Activated naive CD4-positive, alpha-beta T cell treated with anti-CD3 and anti-CD28 coated beads, Interleukin-2, amount 50 U/mL, for 72 hours (primary cell): ENCODE results near the gene GNE. TPM values are rescaled to one million over a fixed set of nuclear protein-coding genes. Genes with fewer than 3 reads are reported as not detected.
A peak's percentile ranks its signal among the peaks of the same experiment; 100 is the strongest.

Source experiments
- ATAC-seq, 2 donors: fragments of 150-1000 bp; cut with Tn5 transposase; 2 replicates each; pipeline ENCODE4 v1.10.0; 2021; ENCODE audit warnings: mild to moderate bottlenecking in 2 of 2, moderate library complexity in 2 of 2
- DNase-seq, 2 donors: peaks; one replicate each; pipeline ENCODE4 v3.0.0; 2021 to 2022; ENCODE audit warnings: low spot score in 2 of 2
- H3K27ac Mint-ChIP-seq, 2 donors: one replicate each; pipeline ENCODE4 v1.8.0; 2022; ENCODE audit warnings: mild to moderate bottlenecking in 2 of 2, mixed read lengths in 2 of 2
- H3K36me3 Mint-ChIP-seq, 2 donors: one replicate each; pipeline ENCODE4 v1.8.0; 2022; ENCODE audit warnings: mixed read lengths in 2 of 2
- H3K9me3 Mint-ChIP-seq, 2 donors: one replicate each; pipeline ENCODE4 v1.8.0; 2022; ENCODE audit warnings: mixed read lengths in 2 of 2
- total RNA-seq, 2 donors: library from RNA; stranded (reverse); gene quantifications; one replicate each; pipeline ENCODE4 v1.2.3, GENCODE V29; 2022

GNE gene
- total RNA-seq, 2 donors from 2014 or later = 10.0 to 18.4 TPM

DNA sequence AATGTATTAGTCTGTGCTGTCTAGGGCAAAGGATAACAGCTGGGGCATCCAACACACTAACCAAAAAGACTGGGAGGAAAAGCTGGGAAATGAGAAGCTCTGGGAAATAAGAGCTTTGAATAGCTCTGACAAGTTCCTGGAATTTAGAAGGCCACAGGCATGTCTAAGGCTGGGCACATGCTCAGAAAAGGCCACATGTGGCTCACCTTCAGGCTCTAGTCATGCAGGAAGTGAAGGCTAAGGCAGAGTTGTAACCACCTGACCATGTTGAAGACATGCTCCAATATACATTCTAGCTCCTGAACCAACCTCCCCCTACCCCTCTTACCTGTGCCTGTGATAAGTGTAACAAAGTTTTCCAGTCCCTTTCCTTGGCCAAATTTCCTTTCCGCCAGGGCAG is 35.8 kb downstream of the GNE start:
- H3K27ac Mint-ChIP-seq = peak overlapping the region in 1 of 2 donors; percentile 61

GRCh38 chr9:36221667-36222066 is 36.6 kb downstream of the GNE start:
- Mint-ChIP-seq H3K27ac (peak overlapping the region in 1 of 2 donors; percentile 56), H3K36me3 (peaks cover 11 to 32% of the 10 kb centered on the region in 2 donors), H3K9me3 (no peaks in the 10 kb centered on the region)
- no peak for ATAC-seq
- DNase-seq = no peak

More for the DNA sequence above, 35.8 kb downstream of the GNE start:
- DNase-seq = no peak
- ATAC-seq = peak in 1 of 2 donors; percentile 26
- Mint-ChIP-seq H3K36me3 (peaks cover 17 to 37% of the 10 kb centered on the region in 2 donors), H3K9me3 (no peaks in the 10 kb centered on the region)

- DNase-seq = no peak
- ATAC-seq = peak; percentile 53 to 77
- Mint-ChIP-seq H3K36me3 (peaks cover 10 to 31% of the 10 kb centered on the region in 2 donors), H3K9me3 (no peaks in the 10 kb centered on the region), H3K27ac (peak overlapping the region; percentile 70 to 80)
These were observed 39.8 kb downstream of the GNE start for GRCh38 chr9:36218411-36218901.

- H3K36me3 Mint-ChIP-seq = peaks cover 6 to 30% of the 10 kb centered on the region in 2 donors
- ATAC-seq = peak in 1 of 2 donors; percentile 27
- H3K27ac Mint-ChIP-seq = peak overlapping the region; percentile 80 to 86
- DNase-seq = no peak
- no peaks in the 10 kb centered on the region for H3K9me3 Mint-ChIP-seq
These were observed 40.2 kb downstream of the GNE start for GRCh38 chr9:36218011-36218410.

DNA sequence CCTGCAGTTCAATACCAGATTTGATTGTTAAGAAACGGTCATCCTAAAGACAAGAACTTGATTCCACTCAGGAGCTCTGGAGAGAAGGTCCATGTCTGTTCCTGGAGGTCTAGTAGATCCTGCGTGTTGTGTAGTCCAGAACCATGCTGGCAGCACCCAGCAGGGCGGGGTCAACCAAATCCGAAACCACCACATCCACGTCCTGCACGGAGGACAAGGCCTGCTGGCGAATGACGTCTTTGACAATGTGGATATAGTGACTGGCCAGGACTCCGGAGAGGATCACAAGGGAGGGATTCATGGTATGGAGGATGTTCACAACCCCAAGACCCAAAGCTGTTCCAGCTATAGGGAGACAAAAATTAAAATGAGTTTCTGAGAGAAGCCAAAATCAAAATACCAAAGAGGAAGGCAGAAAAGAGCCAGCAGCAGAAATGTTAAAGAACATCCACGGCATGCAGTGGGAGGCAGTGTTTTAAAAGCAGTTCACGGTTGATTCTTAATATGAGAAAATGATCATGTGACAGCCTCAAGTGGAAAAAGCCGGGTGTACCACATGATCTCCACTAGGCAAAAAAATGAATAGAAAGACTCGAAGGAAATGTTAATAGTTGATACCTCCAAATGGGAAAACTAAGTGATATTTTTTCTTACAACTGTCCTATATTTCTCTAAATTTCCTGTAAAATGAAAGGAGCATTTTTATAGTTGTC is 40.8 kb downstream of the GNE start:
- H3K27ac Mint-ChIP-seq = peak overlapping the region; percentile 80 to 86
- no peaks in the 10 kb centered on the region for H3K9me3 Mint-ChIP-seq
- ATAC-seq (no peak), DNase-seq (no peak)
- H3K36me3 Mint-ChIP-seq = peaks cover 0 to 25% of the 10 kb centered on the region in 2 donors

DNA sequence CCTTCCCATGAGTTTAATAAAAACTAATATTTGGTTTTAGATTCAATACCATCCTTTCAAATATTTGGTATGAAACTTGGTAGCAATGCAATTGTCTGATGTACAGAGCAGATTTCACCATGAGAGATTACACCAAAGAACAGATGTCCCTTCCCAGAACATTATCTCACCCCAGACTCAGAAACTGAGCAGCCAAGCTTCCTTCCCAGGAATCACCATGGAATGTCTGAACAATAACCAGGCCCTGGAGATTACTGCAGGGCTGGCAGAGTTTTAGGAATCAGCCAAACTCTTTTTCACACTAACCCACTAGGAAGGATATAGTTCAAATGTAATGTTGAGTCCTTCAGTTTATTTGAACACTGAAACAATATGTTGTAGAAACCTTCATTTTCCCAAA is 43.7 kb downstream of the GNE start:
- ATAC-seq = no peak
- DNase-seq = no peak
- Mint-ChIP-seq H3K36me3 (peaks cover 2 to 24% of the 10 kb centered on the region in 2 donors), H3K27ac (peak overlapping the region in 1 of 2 donors; percentile 16), H3K9me3 (no peaks in the 10 kb centered on the region)

GRCh38 chr9:36213989-36214388 is 44.3 kb downstream of the GNE start:
- Mint-ChIP-seq H3K9me3 (no peaks in the 10 kb centered on the region), H3K27ac (no peak overlapping the region), H3K36me3 (peaks cover 5 to 30% of the 10 kb centered on the region in 2 donors)
- ATAC-seq (no peak), DNase-seq (no peak)

DNA sequence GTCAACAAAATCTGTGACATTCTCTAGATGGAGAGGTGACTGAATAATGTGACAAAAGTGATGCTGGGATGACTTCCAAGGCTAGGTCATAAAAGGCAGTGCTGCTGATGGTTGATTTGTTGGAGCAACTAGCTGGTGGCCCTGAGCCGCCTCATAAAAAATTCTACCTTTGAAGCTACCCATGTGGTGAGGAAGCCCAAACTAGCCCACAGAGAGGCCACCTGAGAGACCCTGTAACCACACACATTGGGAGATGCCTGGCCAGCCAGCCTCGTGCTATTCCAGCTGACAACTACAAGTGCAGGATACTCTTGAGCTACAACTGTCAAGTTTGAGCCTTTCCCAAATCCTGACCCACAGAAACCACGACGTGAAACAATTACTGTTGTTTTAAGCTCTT is 44.9 kb downstream of the GNE start:
- no peaks in the 10 kb centered on the region for H3K9me3 Mint-ChIP-seq
- peak overlapping the region; percentile 43 to 93 for H3K27ac Mint-ChIP-seq
- H3K36me3 Mint-ChIP-seq = peaks cover 5 to 30% of the 10 kb centered on the region in 2 donors
- ATAC-seq = no peak
- no peak for DNase-seq

GRCh38 chr9:36211510-36211909 is 46.7 kb downstream of the GNE start:
- H3K36me3 Mint-ChIP-seq = peaks cover 5 to 33% of the 10 kb centered on the region in 2 donors
- no peaks in the 10 kb centered on the region for H3K9me3 Mint-ChIP-seq
- ATAC-seq (no peak), DNase-seq (no peak)
- H3K27ac Mint-ChIP-seq = peak overlapping the region in 1 of 2 donors; percentile 24

DNA sequence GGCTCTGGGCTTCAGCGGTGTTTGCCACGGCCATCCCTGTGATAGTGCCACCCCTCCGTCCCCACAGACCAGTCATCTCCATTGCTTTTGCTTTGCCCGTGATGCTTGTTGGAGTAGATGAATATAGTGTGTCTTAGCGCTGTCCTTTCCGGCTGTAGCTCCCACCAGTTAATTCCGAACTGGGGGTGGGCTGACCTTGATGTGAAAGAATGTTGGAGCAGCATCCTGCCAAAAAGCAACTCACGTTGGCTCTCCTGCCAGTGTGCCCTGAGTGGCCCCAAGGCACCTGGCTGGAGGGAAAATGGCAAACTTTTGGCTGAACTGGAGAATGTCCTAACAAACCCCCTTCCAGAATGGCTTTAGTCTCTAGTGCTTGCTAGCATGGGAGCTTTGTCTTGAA is 47.5 kb downstream of the GNE start:
- peak overlapping the region in 1 of 2 donors; percentile 72 for H3K27ac Mint-ChIP-seq
- peaks cover 9 to 32% of the 10 kb centered on the region in 2 donors for H3K36me3 Mint-ChIP-seq
- no peaks in the 10 kb centered on the region for H3K9me3 Mint-ChIP-seq
- ATAC-seq (no peak), DNase-seq (no peak)

GRCh38 chr9:36208521-36209253 is 49.6 kb downstream of the GNE start:
- no peaks in the 10 kb centered on the region for H3K9me3 Mint-ChIP-seq
- no peak for ATAC-seq
- no peak for DNase-seq
- H3K27ac Mint-ChIP-seq = peak overlapping the region; percentile 82 to 86
- H3K36me3 Mint-ChIP-seq = peaks cover 23 to 37% of the 10 kb centered on the region in 2 donors

DNA sequence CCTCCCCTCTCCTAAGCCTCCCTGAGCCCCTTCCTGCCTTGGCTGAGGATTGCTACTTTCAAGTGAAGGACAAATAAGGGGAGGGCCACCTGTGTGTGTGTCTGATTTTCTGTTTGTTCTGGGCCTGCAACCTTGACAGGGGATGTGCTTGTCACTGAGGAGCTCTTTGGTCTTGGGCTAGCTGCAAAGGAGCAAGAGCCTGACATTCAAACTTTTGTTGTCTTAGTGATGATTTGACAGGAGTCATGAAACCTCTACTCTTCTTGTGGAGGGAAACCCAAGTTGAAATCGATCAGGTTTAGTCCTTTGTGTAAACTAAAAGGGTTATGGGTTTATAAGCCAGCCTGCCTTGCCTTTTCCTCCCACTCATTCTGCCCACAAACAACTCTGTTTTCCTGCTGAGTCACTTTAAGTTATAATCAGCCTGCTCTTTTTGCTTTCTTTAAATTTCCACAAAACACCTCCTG is 50.7 kb downstream of the GNE start:
- no peaks in the 10 kb centered on the region for H3K9me3 Mint-ChIP-seq
- H3K36me3 Mint-ChIP-seq = peaks cover 24 to 32% of the 10 kb centered on the region in 2 donors
- H3K27ac Mint-ChIP-seq = peak overlapping the region; percentile 82 to 86
- DNase-seq = no peak
- peak in 1 of 2 donors; percentile 63 for ATAC-seq

GRCh38 chr9:36207016-36207415 is 51.2 kb downstream of the GNE start:
- Mint-ChIP-seq H3K27ac (peak overlapping the region; percentile 82 to 86), H3K36me3 (peaks cover 24 to 36% of the 10 kb centered on the region in 2 donors), H3K9me3 (no peaks in the 10 kb centered on the region)
- ATAC-seq (peak in 1 of 2 donors; percentile 31), DNase-seq (no peak)

DNA sequence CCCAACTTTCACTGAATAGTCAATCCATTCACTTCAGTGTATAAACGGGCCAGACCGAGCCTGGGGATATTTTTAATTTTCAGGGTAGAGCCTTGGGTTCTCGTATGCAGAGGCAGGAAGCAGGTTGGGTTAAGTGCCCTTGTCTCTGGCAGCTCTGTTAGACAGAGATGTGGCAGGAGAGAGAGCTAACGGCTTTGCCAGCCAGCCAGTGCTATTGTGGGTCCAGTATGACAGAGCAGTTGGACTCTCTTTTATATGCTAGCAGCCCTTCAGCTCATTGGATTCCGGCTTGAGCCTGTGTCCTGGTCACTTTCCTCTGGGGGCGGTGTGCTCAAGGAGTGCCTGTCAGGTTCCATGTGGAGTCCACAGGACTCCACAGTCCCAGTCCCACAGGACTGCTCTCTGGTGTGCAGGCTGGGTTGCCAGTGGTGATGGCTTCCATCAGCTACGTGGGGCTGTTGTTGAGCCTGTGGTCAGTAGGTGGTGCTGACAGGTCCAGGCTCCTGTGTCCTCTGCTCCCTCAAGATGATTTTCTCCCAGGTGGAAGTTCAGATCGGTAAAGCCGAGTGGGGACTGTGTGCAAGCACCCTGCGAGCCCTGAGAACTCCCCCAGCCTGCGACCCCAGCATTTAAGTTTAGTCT is 53.2 kb downstream of the GNE start:
- DNase-seq (no peak), ATAC-seq (no peak)
- H3K9me3 Mint-ChIP-seq = no peaks in the 10 kb centered on the region
- H3K27ac Mint-ChIP-seq = peak overlapping the region in 1 of 2 donors; percentile 92
- H3K36me3 Mint-ChIP-seq = peaks cover 24 to 30% of the 10 kb centered on the region in 2 donors

- no peaks in the 10 kb centered on the region for H3K9me3 Mint-ChIP-seq
- DNase-seq (no peak), ATAC-seq (no peak)
- H3K27ac Mint-ChIP-seq = peak overlapping the region; percentile 46 to 86
- H3K36me3 Mint-ChIP-seq = peaks cover 16 to 17% of the 10 kb centered on the region in 2 donors
These were observed 63.8 kb downstream of the GNE start for GRCh38 chr9:36194326-36195000.

DNA sequence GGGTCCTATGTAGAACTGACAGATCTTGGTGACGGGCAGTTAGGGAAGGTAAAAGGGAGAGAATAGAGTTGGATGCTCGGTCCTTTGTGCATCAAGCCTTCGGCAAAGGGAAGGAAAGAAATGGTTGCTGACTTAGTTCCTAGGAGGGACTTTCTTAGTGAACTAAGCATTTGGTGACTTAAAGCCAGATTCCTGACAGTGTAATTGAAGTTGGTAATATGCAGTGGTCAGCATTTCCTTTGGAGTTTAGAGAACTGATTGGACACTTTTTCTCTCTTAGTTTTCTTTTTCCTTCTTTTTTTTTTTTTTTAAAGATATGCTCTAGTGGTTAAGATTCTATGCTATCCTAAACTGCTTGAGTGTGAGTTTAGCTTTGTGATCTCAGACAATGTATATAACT is 65.2 kb downstream of the GNE start:
- Mint-ChIP-seq H3K9me3 (no peaks in the 10 kb centered on the region), H3K36me3 (peaks cover 16 to 17% of the 10 kb centered on the region in 2 donors), H3K27ac (peak overlapping the region in 1 of 2 donors; percentile 26)
- DNase-seq (no peak), ATAC-seq (no peak)
